Keratinocyte (primary cell): ENCODE measurements around the gene RBM39. TPM values are rescaled to one million over a fixed set of nuclear protein-coding genes. Genes with fewer than 3 reads are reported as not detected.

Experiments
- DNase-seq: peaks from one replicate; pipeline ENCODE4 v3.0.0-alpha.2; 2011; ENCODE audit warnings: low read depth, missing footprints, low spot score
- FAIRE-seq: peaks from 2 replicates; lab custom pipeline; 2011; peaks lifted over from hg19 to GRCh38; lab: Jason Lieb, UNC
- H2AFZ ChIP-seq: 2 replicates; pipeline ENCODE4 v1.6.0; 2012; ENCODE audit warnings: low read length, control low read depth, inconsistent platforms; ENCODE audit not compliant: control insufficient read depth
- H3K27ac ChIP-seq: 2 replicates; pipeline ENCODE4 v1.5.1; 2011; ENCODE audit warnings: low read length; ENCODE audit not compliant: control insufficient read depth, insufficient read depth
- H3K27me3 ChIP-seq: 3 replicates; pipeline ENCODE4 v1.6.0; 2011; ENCODE audit warnings: low read length; ENCODE audit not compliant: control insufficient read depth, insufficient read depth; ENCODE audit errors: extremely low read depth
- H3K36me3 ChIP-seq, 2 experiments: 2 replicates in 1 of 2; 3 replicates in 1 of 2; pipeline ENCODE4 v1.5.1; 2011; ENCODE audit warnings: low read length in 2 of 2, mild to moderate bottlenecking in 1 of 2; ENCODE audit not compliant: control insufficient read depth in 2 of 2, insufficient read depth in 2 of 2; ENCODE audit errors: extremely low read depth in 1 of 2
- H3K4me1 ChIP-seq: 3 replicates; pipeline ENCODE4 v1.5.1; 2011; ENCODE audit warnings: low read length; ENCODE audit not compliant: control insufficient read depth, insufficient read depth; ENCODE audit errors: extremely low read depth
- H3K4me2 ChIP-seq: 3 replicates; pipeline ENCODE4 v1.6.0; 2011; ENCODE audit warnings: low read depth, low read length; ENCODE audit not compliant: control insufficient read depth, insufficient read depth; ENCODE audit errors: extremely low read depth
- H3K4me3 ChIP-seq, 3 experiments: fragments of 200-600 bp in 1 of 3; sonication (generic) in 1 of 3; 2 replicates in 2 of 3; 3 replicates in 1 of 3; pipeline ENCODE4 v1.5.1; 2011 to 2016; ENCODE audit warnings: low read length in 3 of 3, mild to moderate bottlenecking in 3 of 3, control low read depth in 2 of 3, inconsistent platforms in 1 of 3, low read depth in 1 of 3, mixed read lengths in 1 of 3, mixed run types in 1 of 3, moderate library complexity in 1 of 3; ENCODE audit not compliant: control insufficient read depth in 2 of 3, insufficient read depth in 2 of 3; ENCODE audit errors: extremely low read depth in 1 of 3
- H3K79me2 ChIP-seq: 2 replicates; pipeline ENCODE4 v1.6.0; 2012; ENCODE audit warnings: low read length; ENCODE audit not compliant: control insufficient read depth, insufficient read depth
- H3K9ac ChIP-seq: 3 replicates; pipeline ENCODE4 v1.6.0; 2011; ENCODE audit warnings: low read length; ENCODE audit not compliant: control insufficient read depth, insufficient read depth; ENCODE audit errors: extremely low read depth
- H3K9me1 ChIP-seq: 3 replicates; pipeline ENCODE4 v1.6.0; 2011; ENCODE audit warnings: low read length; ENCODE audit not compliant: control insufficient read depth, insufficient read depth; ENCODE audit errors: extremely low read depth
- H3K9me3 ChIP-seq: 2 replicates; pipeline ENCODE4 v1.5.1; 2012; ENCODE audit warnings: low read depth, low read length; ENCODE audit not compliant: control insufficient read depth
- H4K20me1 ChIP-seq: 3 replicates; pipeline ENCODE4 v1.6.0; 2011; ENCODE audit warnings: low read length; ENCODE audit not compliant: control insufficient read depth, insufficient read depth; ENCODE audit errors: extremely low read depth
- CTCF ChIP-seq, 3 experiments: IDR thresholded peaks in 1 of 3; conservative IDR thresholded peaks in 1 of 3; optimal IDR thresholded peaks in 1 of 3; 2 replicates in 2 of 3; 3 replicates in 1 of 3; pipeline versions ENCODE3 to v1.5.1; 2011; ENCODE audit warnings: low read length in 3 of 3, mild to moderate bottlenecking in 3 of 3, moderate library complexity in 2 of 3, control low read depth in 1 of 3, inconsistent platforms in 1 of 3; ENCODE audit not compliant: insufficient read depth in 2 of 3; ENCODE audit errors: extremely low read depth in 1 of 3
- EZH2 ChIP-seq: IDR thresholded peaks from one replicate; pipeline ENCODE4 v1.6.1; 2012; ENCODE audit warnings: inconsistent platforms, mild to moderate bottlenecking, low read length, moderate library complexity
- dilution Hi-C: fragments of 300-500 bp; cut with MboI; formaldehyde crosslinking; loops from one replicate; pipeline ENCODE4 v1.7.0; 2020; ENCODE audit warnings: low sequenced_read_pairs; ENCODE audit not compliant: extremely low pct_ligation_motif_present
- polyA plus RNA-seq, 5 experiments: library from polyadenylated mRNA; depleted of rRNA in 3 of 5; stranded (reverse) in 3 of 5; stranded (forward) in 1 of 5; unstranded in 1 of 5; fragments of >200 nt; gene quantifications; 1 replicate in 1 of 5; 2 replicates in 3 of 5; 3 replicates in 1 of 5; pipeline versions ENCODE4 v1.2.1 to v1.2.3, GENCODE V29; 2011 to 2012; ENCODE audit warnings: missing spikeins in 2 of 5, low read depth in 1 of 5, low replicate concordance in 1 of 5

The RBM39 gene
- polyA plus RNA-seq, 1 donor (not counting 4 experiments of a cell fraction or from before 2014, with no cell fraction given): 146 TPM

GRCh38 chr20:35771689-35772562 lies 29.9 kb upstream of the RBM39 start, which contains the start of gene PHF20:
PHF20 (plus strand) TSS chr20:35772015; CDS start chr20:35801523, 29,508 bp downstream.
- Histone ChIP-seq H2AFZ (peak within 1 kb of the TSS; percentile 84), H3K36me3 (peaks cover 2 to 4% of the 10 kb centered on the region in 2 experiments), H3K4me1 (peaks cover 44% of the 10 kb centered on the region), H4K20me1 (no peaks in the 10 kb centered on the region), H3K9me3 (no peaks in the 10 kb centered on the region), H3K27me3 (no peaks in the 10 kb centered on the region), H3K27ac (peak within 1 kb of the TSS; percentile 90), H3K4me3 (peak within 1 kb of the TSS; percentile 71 to 97 (median 77)), H3K4me2 (peak within 1 kb of the TSS; percentile 72), H3K79me2 (peaks cover 45% of the 10 kb centered on the region), H3K9me1 (no peaks in the 10 kb centered on the region), H3K9ac (peak within 1 kb of the TSS; percentile 95)
- dilution Hi-C loops: no loop called here
- TF ChIP-seq EZH2 (no peak), CTCF (optimal IDR thresholded peaks at IDR 0.05 in 1 of 3, IDR thresholded peaks at IDR 0.05 in 1 of 3, conservative IDR thresholded peaks at IDR 0.05 in 1 of 3; ENCODE audit: extremely low read depth in 1 of 3, insufficient read depth in 2 of 3, low read length in 3 of 3) (no peak)
- no peak for FAIRE-seq
- DNase-seq: peak; percentile 88

DNA sequence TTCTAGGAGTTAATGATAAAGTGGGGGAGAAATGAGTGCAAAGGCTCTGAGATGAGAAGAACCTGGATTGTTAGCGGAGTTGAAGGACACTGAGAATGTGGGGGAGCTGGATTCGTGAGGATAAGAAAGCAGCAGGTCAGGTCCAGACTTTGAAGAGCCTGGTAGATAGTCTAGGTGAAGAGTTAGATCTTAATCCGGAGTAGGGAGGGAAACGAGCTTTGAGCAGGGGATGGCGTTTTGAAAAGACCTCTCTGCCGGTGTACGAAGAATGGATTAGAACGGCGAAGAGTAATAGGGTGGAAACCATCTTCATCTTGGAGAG lies 29.3 kb upstream of the RBM39 start:
- DNase-seq: no peak
- H3K4me1 ChIP-seq: peaks cover 38% of the 10 kb centered on the region
- peak overlapping the region; percentile 84 for H2AFZ ChIP-seq
- FAIRE-seq: no peak
- no peak for TF ChIP-seq CTCF (optimal IDR thresholded peaks at IDR 0.05 in 1 of 3, IDR thresholded peaks at IDR 0.05 in 1 of 3, conservative IDR thresholded peaks at IDR 0.05 in 1 of 3; ENCODE audit: extremely low read depth in 1 of 3, insufficient read depth in 2 of 3, low read length in 3 of 3)
- no peak for TF ChIP-seq EZH2
- no peaks in the 10 kb centered on the region for H3K9me3 ChIP-seq
- peak overlapping the region; percentile 69 for H3K27ac ChIP-seq
- no peaks in the 10 kb centered on the region for H3K9me1 ChIP-seq
- peak overlapping the region in 1 of 3 experiments; percentile 71 for H3K4me3 ChIP-seq
- H3K36me3 ChIP-seq: peaks cover 2 to 4% of the 10 kb centered on the region in 2 experiments
- peak overlapping the region; percentile 71 for H3K4me2 ChIP-seq
- H3K27me3 ChIP-seq: no peaks in the 10 kb centered on the region
- no peaks in the 10 kb centered on the region for H4K20me1 ChIP-seq
- dilution Hi-C loops: no loop called here
- H3K9ac ChIP-seq: peak overlapping the region; percentile 95
- H3K79me2 ChIP-seq: peaks cover 39% of the 10 kb centered on the region
